WTC11 (cell line): Measurements from ENCODE around the gene MAGEE1.

ENCODE experiments used
- CREB1 ChIP-seq: sonication (generic); formaldehyde crosslinking; IDR thresholded peaks from 2 replicates; pipeline ENCODE4 v1.8.0; 2023; ENCODE audit warnings: mild to moderate bottlenecking, missing genetic modification reagents
- ELF4 ChIP-seq: sonication (generic); formaldehyde crosslinking; IDR thresholded peaks from 2 replicates; pipeline ENCODE4 v1.8.1; 2022; ENCODE audit warnings: low read depth, mild to moderate bottlenecking, moderate library complexity, missing genetic modification reagents
- SMAD3 ChIP-seq: sonication (generic); formaldehyde crosslinking; IDR thresholded peaks from 2 replicates; pipeline ENCODE4 v1.8.0; 2022; ENCODE audit warnings: missing genetic modification reagents, mild to moderate bottlenecking, borderline replicate concordance
- TF ChIP-seq, protein P1 (sequence below): sonication (generic); formaldehyde crosslinking; IDR thresholded peaks from 2 replicates; pipeline ENCODE4 v1.8.1; 2022; ENCODE audit warnings: mild to moderate bottlenecking, missing genetic modification reagents, moderate library complexity, borderline replicate concordance
- TF ChIP-seq, protein P2 (sequence below): fragments of 200-600 bp; IDR thresholded peaks from 2 replicates; pipeline ENCODE4 v1.8.0; 2022; ENCODE audit warnings: antibody characterized with exemption
- TF ChIP-seq, protein P3 (sequence below): fragments of 250-450 bp; sonication (Bioruptor Pico); IDR thresholded peaks from 2 replicates; pipeline ENCODE4 v2.1.2; 2022; ENCODE audit warnings: mild to moderate bottlenecking, moderate library complexity
- TF ChIP-seq, protein P4 (sequence below): sonication (generic); formaldehyde crosslinking; IDR thresholded peaks from 2 replicates; pipeline ENCODE4 v1.8.1; 2023; ENCODE audit warnings: mild to moderate bottlenecking, missing genetic modification reagents, borderline replicate concordance
- TF ChIP-seq, protein P5 (sequence below): sonication (generic); formaldehyde crosslinking; IDR thresholded peaks from 2 replicates; pipeline ENCODE4 v1.8.1; 2023; ENCODE audit warnings: mild to moderate bottlenecking, missing genetic modification reagents
- TF ChIP-seq, protein P6 (sequence below): sonication (generic); formaldehyde crosslinking; IDR thresholded peaks from 2 replicates; pipeline ENCODE4 v1.8.0; 2022; ENCODE audit warnings: mild to moderate bottlenecking, missing genetic modification reagents
- TF ChIP-seq, protein P7 (sequence below): sonication (generic); formaldehyde crosslinking; IDR thresholded peaks from 2 replicates; pipeline ENCODE4 v1.8.0; 2023; ENCODE audit warnings: missing genetic modification reagents
- TF ChIP-seq, protein P8 (sequence below): sonication (generic); formaldehyde crosslinking; IDR thresholded peaks from 2 replicates; pipeline ENCODE4 v1.8.0; 2022; ENCODE audit warnings: mild to moderate bottlenecking, missing genetic modification reagents
- TF ChIP-seq, protein P9 (sequence below): sonication (generic); formaldehyde crosslinking; IDR thresholded peaks from 2 replicates; pipeline ENCODE4 v1.8.0; 2022; ENCODE audit warnings: mild to moderate bottlenecking, missing genetic modification reagents

DNA sequence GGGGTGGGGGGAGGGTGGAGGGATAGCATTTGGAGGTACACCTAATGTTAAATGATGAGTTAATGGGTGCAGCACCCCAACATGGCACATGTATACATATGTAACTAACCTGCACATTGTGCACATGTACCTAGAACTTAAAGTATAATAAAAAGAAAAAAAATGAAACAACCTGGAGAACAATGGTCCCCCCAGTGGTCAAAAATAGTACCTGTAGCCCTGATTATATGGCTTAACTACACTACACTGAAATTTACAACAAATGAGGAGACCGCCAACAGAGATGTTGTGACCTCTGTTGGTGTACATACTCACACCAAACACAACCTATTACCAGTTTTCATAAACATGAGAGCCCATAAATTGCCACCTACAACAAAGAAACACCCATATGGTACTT lies 7.3 kb upstream of the MAGEE1 start:
- TF ChIP-seq, protein P1, sequence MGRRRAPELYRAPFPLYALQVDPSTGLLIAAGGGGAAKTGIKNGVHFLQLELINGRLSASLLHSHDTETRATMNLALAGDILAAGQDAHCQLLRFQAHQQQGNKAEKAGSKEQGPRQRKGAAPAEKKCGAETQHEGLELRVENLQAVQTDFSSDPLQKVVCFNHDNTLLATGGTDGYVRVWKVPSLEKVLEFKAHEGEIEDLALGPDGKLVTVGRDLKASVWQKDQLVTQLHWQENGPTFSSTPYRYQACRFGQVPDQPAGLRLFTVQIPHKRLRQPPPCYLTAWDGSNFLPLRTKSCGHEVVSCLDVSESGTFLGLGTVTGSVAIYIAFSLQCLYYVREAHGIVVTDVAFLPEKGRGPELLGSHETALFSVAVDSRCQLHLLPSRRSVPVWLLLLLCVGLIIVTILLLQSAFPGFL (CRISPR knock-in tag), result no peak
- TF ChIP-seq, protein P2, sequence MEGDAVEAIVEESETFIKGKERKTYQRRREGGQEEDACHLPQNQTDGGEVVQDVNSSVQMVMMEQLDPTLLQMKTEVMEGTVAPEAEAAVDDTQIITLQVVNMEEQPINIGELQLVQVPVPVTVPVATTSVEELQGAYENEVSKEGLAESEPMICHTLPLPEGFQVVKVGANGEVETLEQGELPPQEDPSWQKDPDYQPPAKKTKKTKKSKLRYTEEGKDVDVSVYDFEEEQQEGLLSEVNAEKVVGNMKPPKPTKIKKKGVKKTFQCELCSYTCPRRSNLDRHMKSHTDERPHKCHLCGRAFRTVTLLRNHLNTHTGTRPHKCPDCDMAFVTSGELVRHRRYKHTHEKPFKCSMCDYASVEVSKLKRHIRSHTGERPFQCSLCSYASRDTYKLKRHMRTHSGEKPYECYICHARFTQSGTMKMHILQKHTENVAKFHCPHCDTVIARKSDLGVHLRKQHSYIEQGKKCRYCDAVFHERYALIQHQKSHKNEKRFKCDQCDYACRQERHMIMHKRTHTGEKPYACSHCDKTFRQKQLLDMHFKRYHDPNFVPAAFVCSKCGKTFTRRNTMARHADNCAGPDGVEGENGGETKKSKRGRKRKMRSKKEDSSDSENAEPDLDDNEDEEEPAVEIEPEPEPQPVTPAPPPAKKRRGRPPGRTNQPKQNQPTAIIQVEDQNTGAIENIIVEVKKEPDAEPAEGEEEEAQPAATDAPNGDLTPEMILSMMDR, result no peak
- TF ChIP-seq ELF4 (CRISPR knock-in tag) (no peak), CREB1 (CRISPR knock-in tag) (no peak), SMAD3 (no peak)
- TF ChIP-seq, protein P3, sequence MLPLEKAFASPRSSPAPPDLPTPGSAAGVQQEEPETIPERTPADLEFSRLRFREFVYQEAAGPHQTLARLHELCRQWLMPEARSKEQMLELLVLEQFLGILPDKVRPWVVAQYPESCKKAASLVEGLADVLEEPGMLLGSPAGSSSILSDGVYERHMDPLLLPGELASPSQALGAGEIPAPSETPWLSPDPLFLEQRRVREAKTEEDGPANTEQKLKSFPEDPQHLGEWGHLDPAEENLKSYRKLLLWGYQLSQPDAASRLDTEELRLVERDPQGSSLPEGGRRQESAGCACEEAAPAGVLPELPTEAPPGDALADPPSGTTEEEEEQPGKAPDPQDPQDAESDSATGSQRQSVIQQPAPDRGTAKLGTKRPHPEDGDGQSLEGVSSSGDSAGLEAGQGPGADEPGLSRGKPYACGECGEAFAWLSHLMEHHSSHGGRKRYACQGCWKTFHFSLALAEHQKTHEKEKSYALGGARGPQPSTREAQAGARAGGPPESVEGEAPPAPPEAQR (CRISPR knock-in tag), result no peak
- TF ChIP-seq, protein P4, sequence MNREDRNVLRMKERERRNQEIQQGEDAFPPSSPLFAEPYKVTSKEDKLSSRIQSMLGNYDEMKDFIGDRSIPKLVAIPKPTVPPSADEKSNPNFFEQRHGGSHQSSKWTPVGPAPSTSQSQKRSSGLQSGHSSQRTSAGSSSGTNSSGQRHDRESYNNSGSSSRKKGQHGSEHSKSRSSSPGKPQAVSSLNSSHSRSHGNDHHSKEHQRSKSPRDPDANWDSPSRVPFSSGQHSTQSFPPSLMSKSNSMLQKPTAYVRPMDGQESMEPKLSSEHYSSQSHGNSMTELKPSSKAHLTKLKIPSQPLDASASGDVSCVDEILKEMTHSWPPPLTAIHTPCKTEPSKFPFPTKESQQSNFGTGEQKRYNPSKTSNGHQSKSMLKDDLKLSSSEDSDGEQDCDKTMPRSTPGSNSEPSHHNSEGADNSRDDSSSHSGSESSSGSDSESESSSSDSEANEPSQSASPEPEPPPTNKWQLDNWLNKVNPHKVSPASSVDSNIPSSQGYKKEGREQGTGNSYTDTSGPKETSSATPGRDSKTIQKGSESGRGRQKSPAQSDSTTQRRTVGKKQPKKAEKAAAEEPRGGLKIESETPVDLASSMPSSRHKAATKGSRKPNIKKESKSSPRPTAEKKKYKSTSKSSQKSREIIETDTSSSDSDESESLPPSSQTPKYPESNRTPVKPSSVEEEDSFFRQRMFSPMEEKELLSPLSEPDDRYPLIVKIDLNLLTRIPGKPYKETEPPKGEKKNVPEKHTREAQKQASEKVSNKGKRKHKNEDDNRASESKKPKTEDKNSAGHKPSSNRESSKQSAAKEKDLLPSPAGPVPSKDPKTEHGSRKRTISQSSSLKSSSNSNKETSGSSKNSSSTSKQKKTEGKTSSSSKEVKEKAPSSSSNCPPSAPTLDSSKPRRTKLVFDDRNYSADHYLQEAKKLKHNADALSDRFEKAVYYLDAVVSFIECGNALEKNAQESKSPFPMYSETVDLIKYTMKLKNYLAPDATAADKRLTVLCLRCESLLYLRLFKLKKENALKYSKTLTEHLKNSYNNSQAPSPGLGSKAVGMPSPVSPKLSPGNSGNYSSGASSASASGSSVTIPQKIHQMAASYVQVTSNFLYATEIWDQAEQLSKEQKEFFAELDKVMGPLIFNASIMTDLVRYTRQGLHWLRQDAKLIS (CRISPR knock-in tag), result no peak
- TF ChIP-seq, protein P5, sequence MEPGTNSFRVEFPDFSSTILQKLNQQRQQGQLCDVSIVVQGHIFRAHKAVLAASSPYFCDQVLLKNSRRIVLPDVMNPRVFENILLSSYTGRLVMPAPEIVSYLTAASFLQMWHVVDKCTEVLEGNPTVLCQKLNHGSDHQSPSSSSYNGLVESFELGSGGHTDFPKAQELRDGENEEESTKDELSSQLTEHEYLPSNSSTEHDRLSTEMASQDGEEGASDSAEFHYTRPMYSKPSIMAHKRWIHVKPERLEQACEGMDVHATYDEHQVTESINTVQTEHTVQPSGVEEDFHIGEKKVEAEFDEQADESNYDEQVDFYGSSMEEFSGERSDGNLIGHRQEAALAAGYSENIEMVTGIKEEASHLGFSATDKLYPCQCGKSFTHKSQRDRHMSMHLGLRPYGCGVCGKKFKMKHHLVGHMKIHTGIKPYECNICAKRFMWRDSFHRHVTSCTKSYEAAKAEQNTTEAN (CRISPR knock-in tag), result no peak
- TF ChIP-seq, protein P6, sequence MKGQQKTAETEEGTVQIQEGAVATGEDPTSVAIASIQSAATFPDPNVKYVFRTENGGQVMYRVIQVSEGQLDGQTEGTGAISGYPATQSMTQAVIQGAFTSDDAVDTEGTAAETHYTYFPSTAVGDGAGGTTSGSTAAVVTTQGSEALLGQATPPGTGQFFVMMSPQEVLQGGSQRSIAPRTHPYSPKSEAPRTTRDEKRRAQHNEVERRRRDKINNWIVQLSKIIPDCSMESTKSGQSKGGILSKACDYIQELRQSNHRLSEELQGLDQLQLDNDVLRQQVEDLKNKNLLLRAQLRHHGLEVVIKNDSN (CRISPR knock-in tag), result no peak
- TF ChIP-seq, protein P7, sequence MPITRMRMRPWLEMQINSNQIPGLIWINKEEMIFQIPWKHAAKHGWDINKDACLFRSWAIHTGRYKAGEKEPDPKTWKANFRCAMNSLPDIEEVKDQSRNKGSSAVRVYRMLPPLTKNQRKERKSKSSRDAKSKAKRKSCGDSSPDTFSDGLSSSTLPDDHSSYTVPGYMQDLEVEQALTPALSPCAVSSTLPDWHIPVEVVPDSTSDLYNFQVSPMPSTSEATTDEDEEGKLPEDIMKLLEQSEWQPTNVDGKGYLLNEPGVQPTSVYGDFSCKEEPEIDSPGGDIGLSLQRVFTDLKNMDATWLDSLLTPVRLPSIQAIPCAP (CRISPR knock-in tag), result no peak
- TF ChIP-seq, protein P8, sequence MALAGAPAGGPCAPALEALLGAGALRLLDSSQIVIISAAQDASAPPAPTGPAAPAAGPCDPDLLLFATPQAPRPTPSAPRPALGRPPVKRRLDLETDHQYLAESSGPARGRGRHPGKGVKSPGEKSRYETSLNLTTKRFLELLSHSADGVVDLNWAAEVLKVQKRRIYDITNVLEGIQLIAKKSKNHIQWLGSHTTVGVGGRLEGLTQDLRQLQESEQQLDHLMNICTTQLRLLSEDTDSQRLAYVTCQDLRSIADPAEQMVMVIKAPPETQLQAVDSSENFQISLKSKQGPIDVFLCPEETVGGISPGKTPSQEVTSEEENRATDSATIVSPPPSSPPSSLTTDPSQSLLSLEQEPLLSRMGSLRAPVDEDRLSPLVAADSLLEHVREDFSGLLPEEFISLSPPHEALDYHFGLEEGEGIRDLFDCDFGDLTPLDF (CRISPR knock-in tag), result no peak
- TF ChIP-seq, protein P9, sequence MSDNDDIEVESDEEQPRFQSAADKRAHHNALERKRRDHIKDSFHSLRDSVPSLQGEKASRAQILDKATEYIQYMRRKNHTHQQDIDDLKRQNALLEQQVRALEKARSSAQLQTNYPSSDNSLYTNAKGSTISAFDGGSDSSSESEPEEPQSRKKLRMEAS (CRISPR knock-in tag), result no peak
